Esophagus (tissue), 2 donors: ENCODE data around the gene NUMBL. TPM values are rescaled to one million over a fixed set of nuclear protein-coding genes. Genes with fewer than 3 reads are reported as not detected.

Experiments
- H3K27ac ChIP-seq, 2 donors: one replicate each; pipeline ENCODE4 v1.5.1; 2013; ENCODE audit warnings: low read depth in 2 of 2, mild to moderate bottlenecking in 2 of 2, inconsistent platforms in 1 of 2, low read length in 1 of 2, moderate library complexity in 1 of 2
- H3K27me3 ChIP-seq, 2 donors: one replicate each; pipeline ENCODE4 v1.6.1; 2013; ENCODE audit warnings: low read length in 2 of 2, control low read depth in 1 of 2, mild to moderate bottlenecking in 1 of 2; ENCODE audit not compliant: insufficient read depth in 2 of 2, control insufficient read depth in 1 of 2
- H3K36me3 ChIP-seq, 2 donors: one replicate each; pipeline ENCODE4 v1.6.1; 2013; ENCODE audit warnings: low read length in 1 of 2; ENCODE audit not compliant: control insufficient read depth in 2 of 2, insufficient read depth in 2 of 2
- H3K4me1 ChIP-seq, 2 donors: one replicate each; pipeline ENCODE4 v1.6.1; 2013; ENCODE audit warnings: low read length in 1 of 2; ENCODE audit not compliant: control insufficient read depth in 2 of 2, insufficient read depth in 2 of 2
- H3K4me3 ChIP-seq, 2 donors: one replicate each; pipeline ENCODE4 v1.5.1; 2013; ENCODE audit warnings: low read length in 2 of 2, mild to moderate bottlenecking in 2 of 2, low read depth in 1 of 2, moderate library complexity in 1 of 2
- H3K9me3 ChIP-seq, 2 donors: one replicate each; pipeline ENCODE4 v1.6.1; 2013; ENCODE audit warnings: mild to moderate bottlenecking in 2 of 2, low read depth in 1 of 2, low read length in 1 of 2, moderate library complexity in 1 of 2; ENCODE audit not compliant: control insufficient read depth in 2 of 2, insufficient read depth in 1 of 2
- WGBS, 2 donors: extraction: QIAGEN DNeasy Blood & Tissue Kit; methylation state at CpG; one replicate each; pipeline ENCODE4 v1.1.7; 2013; 5-methylcytosine and 5-hydroxymethylcytosine counted together
- polyA plus RNA-seq, 2 donors: library from polyadenylated mRNA; stranded (reverse); fragments of 200-250 nt; gene quantifications; one replicate each; pipeline ENCODE4 v1.2.3, GENCODE V29; 2013
- donor health status: healthy with polysubstance abuse.
- donor health status: Bipolar disorder and iron deficiency.

Gene NUMBL
- polyA plus RNA-seq, 2 donors: 9.0 to 14.4 TPM

DNA sequence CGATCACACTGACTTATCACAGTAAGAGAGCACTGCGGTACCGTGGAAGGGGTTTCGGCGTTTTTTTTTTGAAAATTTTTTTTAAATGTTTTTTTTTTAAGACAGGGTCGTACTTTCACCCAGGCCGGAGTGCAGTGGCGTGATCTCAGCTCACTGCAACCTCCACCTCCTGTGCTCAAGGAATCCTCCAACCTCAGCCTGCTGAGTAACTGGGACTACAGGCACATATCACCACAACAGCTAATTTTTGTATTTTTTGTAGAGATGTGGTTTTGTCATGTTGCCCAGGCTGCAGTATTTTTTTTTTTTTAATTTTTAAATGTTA lies 70.3 kb downstream of the NUMBL start:
- Histone ChIP-seq H3K4me1 (peaks cover 0 to 2% of the 10 kb centered on the region in 2 donors), H3K27ac (no peak overlapping the region), H3K27me3 (no peaks in the 10 kb centered on the region), H3K4me3 (no peak overlapping the region), H3K9me3 (no peaks in the 10 kb centered on the region), H3K36me3 (peaks cover 13 to 31% of the 10 kb centered on the region in 2 donors)
- WGBS, 2 donors: 92 to 93% methylated on average over 8 of the region's 8 CpGs

DNA sequence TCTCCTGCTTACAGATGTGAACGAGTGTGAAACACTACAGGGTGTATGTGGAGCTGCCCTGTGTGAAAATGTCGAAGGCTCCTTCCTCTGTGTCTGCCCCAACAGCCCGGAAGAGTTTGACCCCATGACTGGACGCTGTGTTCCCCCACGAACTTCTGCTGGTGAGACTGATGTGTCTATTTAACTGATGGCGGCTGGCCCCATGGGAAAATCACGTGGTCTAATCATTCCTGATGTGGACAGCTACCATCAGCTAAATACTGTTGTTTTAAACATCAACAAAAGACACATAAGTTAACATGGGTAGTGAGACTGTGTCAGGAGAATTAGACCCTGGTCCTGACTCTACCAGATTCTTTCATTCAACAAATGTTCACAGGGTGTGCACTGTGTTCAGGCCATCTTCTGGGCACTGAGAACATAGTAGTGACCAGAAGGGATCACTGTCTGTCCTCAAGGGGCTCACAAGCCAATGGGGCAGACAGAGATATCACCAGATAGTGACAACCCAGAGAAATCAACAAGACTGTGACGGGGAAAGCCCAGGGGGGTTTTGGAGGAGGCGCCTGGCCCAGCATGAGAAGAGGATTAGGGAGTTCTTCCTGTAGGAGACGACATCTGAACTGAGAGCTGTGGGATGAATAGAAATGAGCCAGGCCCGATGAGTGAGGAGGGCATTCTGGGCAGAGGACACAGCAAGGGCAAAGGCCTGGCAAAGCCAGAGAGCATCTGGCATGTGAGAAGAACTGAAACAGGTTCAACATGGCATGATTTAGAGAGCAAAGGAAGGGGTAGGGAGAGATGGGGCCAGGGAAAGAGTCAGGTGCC lies 70.9 kb downstream of the NUMBL start:
- H3K27me3 ChIP-seq: no peaks in the 10 kb centered on the region
- peaks cover 13 to 31% of the 10 kb centered on the region in 2 donors for H3K36me3 ChIP-seq
- no peaks in the 10 kb centered on the region for H3K9me3 ChIP-seq
- H3K4me3 ChIP-seq: no peak overlapping the region
- H3K4me1 ChIP-seq: peaks cover 0 to 2% of the 10 kb centered on the region in 2 donors
- no peak overlapping the region for H3K27ac ChIP-seq
- WGBS, 2 donors: 76 to 78% methylated on average over 11 of the region's 11 CpGs

- Histone ChIP-seq H3K4me1 (peaks cover 0 to 12% of the 10 kb centered on the region in 2 donors), H3K27ac (no peak overlapping the region), H3K27me3 (no peaks in the 10 kb centered on the region), H3K4me3 (no peak overlapping the region), H3K9me3 (no peaks in the 10 kb centered on the region), H3K36me3 (peaks cover 13 to 22% of the 10 kb centered on the region in 2 donors)
- WGBS, 2 donors: 83 to 92% methylated on average over 4 of the region's 4 CpGs
Measured at GRCh38 chr19:40617961-40618360, 72.5 kb downstream of the NUMBL start.

GRCh38 chr19:40616941-40617340 lies 73.5 kb downstream of the NUMBL start:
- Histone ChIP-seq H3K4me3 (no peak overlapping the region), H3K27ac (no peak overlapping the region), H3K4me1 (peaks cover 0 to 15% of the 10 kb centered on the region in 2 donors), H3K9me3 (no peaks in the 10 kb centered on the region), H3K36me3 (peaks cover 8 to 13% of the 10 kb centered on the region in 2 donors), H3K27me3 (no peaks in the 10 kb centered on the region)
- WGBS, 2 donors: 94% methylated on average over 17 of the region's 17 CpGs

DNA sequence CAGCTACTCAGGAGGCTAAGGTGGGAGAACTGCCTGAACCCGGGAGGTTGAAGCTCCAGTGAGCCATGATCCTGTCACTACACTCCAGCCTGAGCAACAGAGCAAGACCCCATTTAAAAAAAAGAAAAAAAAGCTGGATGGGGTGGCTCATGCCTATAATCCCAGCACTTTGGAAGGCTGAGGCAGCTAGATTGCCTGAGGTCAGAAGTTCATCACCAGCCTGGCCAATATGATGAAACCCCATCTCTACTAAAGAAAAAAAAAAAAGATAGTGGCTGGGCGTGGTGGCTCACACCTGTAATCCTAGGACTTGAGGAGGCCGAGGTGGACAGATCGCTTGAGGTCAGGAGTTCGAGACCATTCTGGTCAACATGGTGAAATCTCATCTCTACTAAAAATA lies 74.3 kb downstream of the NUMBL start:
- Histone ChIP-seq H3K36me3 (peaks cover 7 to 10% of the 10 kb centered on the region in 2 donors), H3K27ac (no peak overlapping the region), H3K27me3 (no peaks in the 10 kb centered on the region), H3K9me3 (no peaks in the 10 kb centered on the region), H3K4me1 (peaks cover 0 to 22% of the 10 kb centered on the region in 2 donors), H3K4me3 (no peak overlapping the region)
- WGBS, 2 donors: 74 to 79% methylated on average over 5 of the region's 5 CpGs

Other genes with a start within 250 kb of the NUMBL start
- 10 to 100 TPM; 12.2 to 19.1 TPM for gene SERTAD3, start 246.3 kb downstream of the NUMBL start, polyA plus RNA-seq
- gene BLVRB, start 224.9 kb downstream of the NUMBL start, polyA plus RNA-seq: 100 to 1,000 TPM; 213 to 241 TPM
- 1 to 10 TPM in 1 of 2 donors, under 1 TPM in 1; 0.68 to 1.2 TPM for gene SPTBN4, start 223.7 kb downstream of the NUMBL start, polyA plus RNA-seq
- gene SHKBP1, start 113.8 kb downstream of the NUMBL start, polyA plus RNA-seq: 10 to 100 TPM; 47.9 to 53.6 TPM
- 100 to 1,000 TPM in 1 of 2 donors, 10 to 100 TPM in 1; 69.9 to 117 TPM for gene LTBP4, start 89.3 kb downstream of the NUMBL start, polyA plus RNA-seq
- gene COQ8B, start 26.2 kb upstream of the NUMBL start, polyA plus RNA-seq: 10 to 100 TPM; 18.4 to 27.2 TPM
- gene ITPKC, start 26.5 kb upstream of the NUMBL start, polyA plus RNA-seq: 100 to 1,000 TPM in 1 of 2 donors, 10 to 100 TPM in 1; 57.4 to 172 TPM
- gene ACTMAP, start 59.8 kb upstream of the NUMBL start, polyA plus RNA-seq: 1 to 10 TPM; 3.1 to 6.8 TPM
- gene SNRPA, start 60.6 kb upstream of the NUMBL start, polyA plus RNA-seq: 10 to 100 TPM; 48.9 to 58.1 TPM
- gene MIA, start 84.9 kb upstream of the NUMBL start, polyA plus RNA-seq: 1 to 10 TPM in 1 of 2 donors, under 1 TPM in 1; 0.47 to 1.8 TPM
- 10 to 100 TPM; 30.9 to 41.8 TPM for gene RAB4B, start 87.6 kb upstream of the NUMBL start, polyA plus RNA-seq
- gene EGLN2, start 108.5 kb upstream of the NUMBL start, polyA plus RNA-seq: 10 to 100 TPM; 36.3 to 44.7 TPM
- not detected for gene CYP2A6, start 159.8 kb upstream of the NUMBL start, polyA plus RNA-seq
- under 1 TPM in 1 of 2 donors, not detected in 1; 0.20 TPM for gene CYP2A7, start 191.6 kb upstream of the NUMBL start, polyA plus RNA-seq